Astrocyte (in vitro differentiated cells and primary cell): Measurements from ENCODE around the gene HDAC5. TPM values are rescaled to one million over a fixed set of nuclear protein-coding genes. Genes with fewer than 3 reads are reported as not detected.
"Not testable (repeated sequence)": the region's sequence is repeated elsewhere in the genome, so short reads cannot be mapped to it uniquely, and the experiment has no call there.

Source experiments
- DNase-seq: peaks from one replicate; pipeline ENCODE4 v3.0.0-alpha.2; 2010; ENCODE audit warnings: low read depth
- FAIRE-seq: peaks from 2 replicates; lab custom pipeline; 2011; peaks lifted over from hg19 to GRCh38; lab: Jason Lieb, UNC
- H2AFZ ChIP-seq: 2 replicates; pipeline ENCODE4 v1.6.0; 2012; ENCODE audit warnings: low read depth, low read length, inconsistent platforms
- H3K27ac ChIP-seq: 2 replicates; pipeline ENCODE4 v1.5.1; 2011; ENCODE audit warnings: low read depth, low read length, inconsistent platforms
- H3K27me3 ChIP-seq: 2 replicates; pipeline ENCODE4 v1.6.0; 2011; ENCODE audit warnings: low read length, inconsistent platforms; ENCODE audit not compliant: insufficient read depth
- H3K36me3 ChIP-seq: 2 replicates; pipeline ENCODE4 v1.5.1; 2011; ENCODE audit warnings: low read length, inconsistent platforms; ENCODE audit not compliant: insufficient read depth
- H3K4me1 ChIP-seq: 2 replicates; pipeline ENCODE4 v1.5.1; 2011; ENCODE audit warnings: low read length, inconsistent platforms; ENCODE audit not compliant: insufficient read depth
- H3K4me2 ChIP-seq: 2 replicates; pipeline ENCODE4 v1.6.0; 2012; ENCODE audit warnings: low read length, inconsistent platforms
- H3K4me3 ChIP-seq: 2 replicates; pipeline ENCODE4 v1.5.1; 2011; ENCODE audit warnings: low read depth, mild to moderate bottlenecking, low read length, inconsistent platforms; ENCODE audit not compliant: insufficient read depth
- H3K79me2 ChIP-seq: 2 replicates; pipeline ENCODE4 v1.6.0; 2012; ENCODE audit warnings: mild to moderate bottlenecking, low read length, inconsistent platforms; ENCODE audit not compliant: insufficient read depth
- H3K9ac ChIP-seq: 2 replicates; pipeline ENCODE4 v1.6.0; 2012; ENCODE audit warnings: mild to moderate bottlenecking, low read length, inconsistent platforms
- H3K9me3 ChIP-seq: 2 replicates; pipeline ENCODE4 v1.5.1; 2012; ENCODE audit warnings: low read depth, mild to moderate bottlenecking, low read length, inconsistent platforms; ENCODE audit not compliant: insufficient read depth
- H4K20me1 ChIP-seq: 2 replicates; pipeline ENCODE4 v1.6.0; 2012; ENCODE audit warnings: low read length, inconsistent platforms; ENCODE audit not compliant: insufficient read depth
- H3K27ac Mint-ChIP-seq: one replicate; pipeline ENCODE4 v1.8.0; 2021; ENCODE audit warnings: mild to moderate bottlenecking, mixed read lengths; ENCODE audit not compliant: unreplicated experiment
- H3K27me3 Mint-ChIP-seq: one replicate; pipeline ENCODE4 v1.8.0; 2021; ENCODE audit warnings: low read depth, mixed read lengths; ENCODE audit not compliant: unreplicated experiment
- H3K36me3 Mint-ChIP-seq: one replicate; pipeline ENCODE4 v1.8.0; 2021; ENCODE audit warnings: low read depth, mixed read lengths; ENCODE audit not compliant: unreplicated experiment
- H3K4me1 Mint-ChIP-seq: one replicate; pipeline ENCODE4 v1.8.0; 2021; ENCODE audit warnings: low read depth, mixed read lengths; ENCODE audit not compliant: unreplicated experiment
- H3K4me3 Mint-ChIP-seq: one replicate; pipeline ENCODE4 v1.8.0; 2021; ENCODE audit warnings: mild to moderate bottlenecking, moderate library complexity, mixed read lengths; ENCODE audit not compliant: unreplicated experiment
- H3K9me3 Mint-ChIP-seq: one replicate; pipeline ENCODE4 v1.8.0; 2021; ENCODE audit warnings: mild to moderate bottlenecking, mixed read lengths; ENCODE audit not compliant: unreplicated experiment
- EZH2 ChIP-seq: IDR thresholded peaks from 2 replicates; pipeline ENCODE4 v1.6.1; 2012; ENCODE audit warnings: mild to moderate bottlenecking, low read length, inconsistent platforms; ENCODE audit not compliant: insufficient read depth
- total RNA-seq: library from RNA; stranded (reverse); gene quantifications from 2 replicates; pipeline ENCODE4 v1.2.1, GENCODE V29; 2021
- TF ChIP-seq, protein P1 (sequence below): IDR thresholded peaks from 2 replicates; pipeline ENCODE4 v1.5.1; 2011; ENCODE audit warnings: low read depth, mild to moderate bottlenecking, inconsistent platforms, low read length, moderate library complexity; ENCODE audit not compliant: insufficient read depth

HDAC5 gene
- total RNA-seq, 1 donor from 2014 or later: 18.7 TPM

DNA sequence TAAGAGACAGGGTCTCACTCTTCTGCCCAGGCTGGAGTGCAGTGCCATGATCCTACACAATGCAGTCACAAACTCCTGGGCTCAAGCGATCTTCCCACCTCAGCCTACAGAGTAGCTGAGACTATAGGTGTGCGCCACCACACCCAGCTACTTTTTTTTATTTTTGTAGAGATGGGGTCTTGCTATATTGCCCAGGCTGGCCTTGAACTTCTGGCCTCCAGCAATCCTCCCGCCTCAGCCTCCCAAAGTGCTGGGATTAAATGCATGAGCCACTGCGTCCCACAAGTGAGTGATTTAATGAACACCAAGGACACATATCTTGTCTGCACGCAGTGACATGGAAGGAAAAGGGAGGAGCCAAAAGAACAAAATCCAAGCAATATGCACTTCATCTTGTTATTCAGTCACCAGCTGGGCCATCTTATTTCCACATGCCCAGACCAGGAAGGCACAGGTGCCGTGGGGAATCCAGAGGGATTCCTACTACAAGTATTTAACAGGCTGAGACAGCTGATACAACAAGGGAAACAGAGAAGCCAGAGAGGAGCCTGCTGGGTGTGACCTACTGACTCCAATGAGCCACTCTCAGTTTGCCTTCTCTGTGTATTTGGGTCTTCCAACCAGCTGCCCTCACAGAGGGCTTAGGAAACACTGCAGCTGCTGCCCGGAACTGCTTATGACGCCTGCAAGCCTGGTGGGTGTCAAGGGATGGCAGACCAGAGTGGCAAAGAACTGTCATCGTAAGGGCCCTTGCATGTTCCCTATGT, 74.0 kb downstream of the HDAC5 start:
- DNase-seq: no peak
- Histone ChIP-seq H3K9ac (no peak overlapping the region), H3K4me3 (no peak overlapping the region), H4K20me1 (peaks cover 74% of the 10 kb centered on the region), H3K27me3 (no peaks in the 10 kb centered on the region), H2AFZ (no peak overlapping the region), H3K27ac (no peak overlapping the region), H3K4me1 (peaks cover 2% of the 10 kb centered on the region), H3K79me2 (peaks cover 80% of the 10 kb centered on the region), H3K9me3 (no peaks in the 10 kb centered on the region), H3K4me2 (no peak overlapping the region), H3K36me3 (peaks cover 31% of the 10 kb centered on the region)
- H3K36me3 Mint-ChIP-seq: peaks cover 11% of the 10 kb centered on the region
- H3K9me3 Mint-ChIP-seq: no peaks in the 10 kb centered on the region
- H3K4me3 Mint-ChIP-seq: no peak overlapping the region
- FAIRE-seq: no peak
- no peak overlapping the region for H3K27ac Mint-ChIP-seq
- no peaks in the 10 kb centered on the region for H3K27me3 Mint-ChIP-seq
- TF ChIP-seq, protein P1, sequence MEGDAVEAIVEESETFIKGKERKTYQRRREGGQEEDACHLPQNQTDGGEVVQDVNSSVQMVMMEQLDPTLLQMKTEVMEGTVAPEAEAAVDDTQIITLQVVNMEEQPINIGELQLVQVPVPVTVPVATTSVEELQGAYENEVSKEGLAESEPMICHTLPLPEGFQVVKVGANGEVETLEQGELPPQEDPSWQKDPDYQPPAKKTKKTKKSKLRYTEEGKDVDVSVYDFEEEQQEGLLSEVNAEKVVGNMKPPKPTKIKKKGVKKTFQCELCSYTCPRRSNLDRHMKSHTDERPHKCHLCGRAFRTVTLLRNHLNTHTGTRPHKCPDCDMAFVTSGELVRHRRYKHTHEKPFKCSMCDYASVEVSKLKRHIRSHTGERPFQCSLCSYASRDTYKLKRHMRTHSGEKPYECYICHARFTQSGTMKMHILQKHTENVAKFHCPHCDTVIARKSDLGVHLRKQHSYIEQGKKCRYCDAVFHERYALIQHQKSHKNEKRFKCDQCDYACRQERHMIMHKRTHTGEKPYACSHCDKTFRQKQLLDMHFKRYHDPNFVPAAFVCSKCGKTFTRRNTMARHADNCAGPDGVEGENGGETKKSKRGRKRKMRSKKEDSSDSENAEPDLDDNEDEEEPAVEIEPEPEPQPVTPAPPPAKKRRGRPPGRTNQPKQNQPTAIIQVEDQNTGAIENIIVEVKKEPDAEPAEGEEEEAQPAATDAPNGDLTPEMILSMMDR: no peak
- no peak for TF ChIP-seq EZH2
- H3K4me1 Mint-ChIP-seq: peaks cover 3% of the 10 kb centered on the region

- Histone ChIP-seq H3K36me3 (peaks cover 23% of the 10 kb centered on the region), H4K20me1 (peaks cover 73% of the 10 kb centered on the region), H3K79me2 (peaks cover 80% of the 10 kb centered on the region)
- H3K9ac ChIP-seq, FAIRE-seq, H3K27ac ChIP-seq, H3K4me2 ChIP-seq, H3K36me3 Mint-ChIP-seq, H3K9me3 ChIP-seq, H2AFZ ChIP-seq, H3K27ac Mint-ChIP-seq, H3K4me3 ChIP-seq, H3K27me3 Mint-ChIP-seq, H3K4me1 ChIP-seq, H3K27me3 ChIP-seq, H3K9me3 Mint-ChIP-seq, DNase-seq: not testable (repeated sequence)
- Mint-ChIP-seq H3K4me1 (peaks cover 17% of the 10 kb centered on the region), H3K4me3 (peak overlapping the region; percentile 54)
These were observed 76.5 kb downstream of the HDAC5 start for GRCh38 chr17:44046893-44047292.

GRCh38 chr17:44045486-44045885, 78.0 kb downstream of the HDAC5 start:
- Histone ChIP-seq H2AFZ (no peak overlapping the region), H4K20me1 (peaks cover 82% of the 10 kb centered on the region), H3K79me2 (peaks cover 82% of the 10 kb centered on the region), H3K4me3 (no peak overlapping the region), H3K4me1 (peaks cover 2% of the 10 kb centered on the region), H3K9ac (no peak overlapping the region), H3K4me2 (no peak overlapping the region), H3K27ac (no peak overlapping the region), H3K27me3 (no peaks in the 10 kb centered on the region), H3K36me3 (peaks cover 23% of the 10 kb centered on the region), H3K9me3 (no peaks in the 10 kb centered on the region)
- TF ChIP-seq, protein P1: no peak
- TF ChIP-seq EZH2: no peak
- no peak for FAIRE-seq
- peaks cover 28% of the 10 kb centered on the region for H3K4me1 Mint-ChIP-seq
- no peak for DNase-seq
- no peak overlapping the region for H3K27ac Mint-ChIP-seq
- no peaks in the 10 kb centered on the region for H3K27me3 Mint-ChIP-seq
- H3K36me3 Mint-ChIP-seq: peaks cover 5% of the 10 kb centered on the region
- no peak overlapping the region for H3K4me3 Mint-ChIP-seq
- H3K9me3 Mint-ChIP-seq: no peaks in the 10 kb centered on the region
